ENCODE measurements around the gene TMEM11.

GRCh38 chr17:21228845-21229244 lies 14.9 kb upstream of the TMEM11 start:
- TF ChIP-seq CTCF (IDR thresholded peaks at IDR 0.05; ENCODE audit: low read length) (no peak), EZH2 (optimal IDR thresholded peaks at IDR 0.05; ENCODE audit: low read depth, low read length) (no peak)

Data from MM.1S (cell line).